IMR-90 (cell line): ENCODE measurements around the gene PIGC. TPM values are rescaled to one million over a fixed set of nuclear protein-coding genes. Genes with fewer than 3 reads are reported as not detected.

Experiments used
- ATAC-seq: fragments of 200-7000 bp; cut with Tn5 transposase; 2 replicates; pipeline ENCODE4 v1.9.1; 2020; ENCODE audit warnings: low read depth, mild to moderate bottlenecking, moderate library complexity
- BruUV-seq: library from RNA; stranded (reverse); fragments of 400-500 nt; replicated peaks from 2 replicates; lab custom pipeline; 2021; lab: Mats Ljungman, UMichigan
- CTCF ChIA-PET: fragments of 300-600 bp; formaldehyde crosslinking; extraction: SDS; loops from one replicate; lab custom pipeline; 2021; ENCODE audit warnings: antibody characterized with exemption; lab: Yijun Ruan, JAX
- POLR2A ChIA-PET: fragments of 300-600 bp; sonication (Branson Sonifier 250); formaldehyde crosslinking; loops from one replicate; lab custom pipeline; 2022; ENCODE audit warnings: antibody characterized with exemption; ENCODE audit not compliant: unreplicated experiment; lab: Charles Lee
- DNase-seq: peaks from one replicate; pipeline ENCODE4 v3.0.0; 2013
- H2AFZ ChIP-seq: replicated peaks from 2 replicates; pipeline ENCODE3; 2013; ENCODE audit warnings: low read length, mild to moderate bottlenecking; ENCODE audit not compliant: poor library complexity
- H2AK5ac ChIP-seq: 2 replicates; pipeline ENCODE4 v1.6.1; 2013; ENCODE audit warnings: low read depth, low read length, inconsistent platforms
- H2AK9ac ChIP-seq: replicated peaks from 2 replicates; pipeline ENCODE3; 2013; ENCODE audit warnings: mild to moderate bottlenecking, low read depth, low read length, moderate library complexity; ENCODE audit not compliant: poor library complexity
- H2BK120ac ChIP-seq: 2 replicates; pipeline ENCODE4 v1.6.1; 2013; ENCODE audit warnings: low read depth, low read length, inconsistent platforms
- H2BK15ac ChIP-seq: 3 replicates; pipeline ENCODE4 v1.6.1; 2013; ENCODE audit warnings: low read depth, low read length, inconsistent platforms
- H2BK20ac ChIP-seq: 2 replicates; pipeline ENCODE4 v1.6.1; 2013; ENCODE audit warnings: low read depth, mild to moderate bottlenecking, inconsistent platforms, low read length, moderate library complexity
- H2BK5ac ChIP-seq: 2 replicates; pipeline ENCODE4 v1.6.1; 2013; ENCODE audit warnings: mild to moderate bottlenecking, low read depth, low read length, inconsistent platforms; ENCODE audit not compliant: poor library complexity, severe bottlenecking
- H3K14ac ChIP-seq: replicated peaks from 2 replicates; pipeline ENCODE4 v1.6.1; 2013; ENCODE audit warnings: low read depth, low read length, inconsistent platforms
- H3K18ac ChIP-seq: 2 replicates; pipeline ENCODE4 v1.6.1; 2013; ENCODE audit warnings: low read depth, low read length, control low read depth
- H3K23ac ChIP-seq: 2 replicates; pipeline ENCODE4 v1.6.1; 2013; ENCODE audit warnings: low read depth, low read length, inconsistent platforms
- H3K27ac ChIP-seq: 2 replicates; pipeline ENCODE4 v1.5.1; 2013; ENCODE audit warnings: mild to moderate bottlenecking, control low read depth, low read length; ENCODE audit not compliant: insufficient read depth
- H3K27me3 ChIP-seq: 2 replicates; pipeline ENCODE4 v1.6.1; 2013; ENCODE audit warnings: low read length; ENCODE audit not compliant: control insufficient read depth, insufficient read depth
- H3K36me3 ChIP-seq: 2 replicates; pipeline ENCODE4 v1.6.1; 2013; ENCODE audit warnings: low read length, mixed read lengths; ENCODE audit not compliant: control insufficient read depth, insufficient read depth
- H3K4ac ChIP-seq: 2 replicates; pipeline ENCODE4 v1.6.1; 2013; ENCODE audit warnings: low read depth, low read length, inconsistent platforms
- H3K4me1 ChIP-seq: 2 replicates; pipeline ENCODE4 v1.6.1; 2013; ENCODE audit warnings: low read length, mixed read lengths; ENCODE audit not compliant: control insufficient read depth, insufficient read depth
- H3K4me2 ChIP-seq: 2 replicates; pipeline ENCODE4 v1.6.1; 2013; ENCODE audit warnings: low read depth, mild to moderate bottlenecking, control low read depth, low read length, moderate library complexity
- H3K4me3 ChIP-seq: 2 replicates; pipeline ENCODE4 v1.5.1; 2013; ENCODE audit warnings: low read depth, mild to moderate bottlenecking, control low read depth, low read length, moderate library complexity; ENCODE audit not compliant: insufficient read depth
- H3K56ac ChIP-seq: 2 replicates; pipeline ENCODE4 v1.6.1; 2013; ENCODE audit warnings: low read length, inconsistent platforms; ENCODE audit not compliant: insufficient read depth; ENCODE audit errors: extremely low read depth
- H3K79me1 ChIP-seq, 2 experiments: 2 replicates each; pipeline ENCODE4 v1.6.1; 2013; ENCODE audit warnings: low read length in 2 of 2, inconsistent platforms in 1 of 2, low read depth in 1 of 2
- H3K9ac ChIP-seq: 2 replicates; pipeline ENCODE4 v1.6.1; 2013; ENCODE audit warnings: low read depth, low read length, control low read depth
- H3K9me1 ChIP-seq: 2 replicates; pipeline ENCODE4 v1.6.1; 2013; ENCODE audit warnings: low read length, inconsistent platforms; ENCODE audit not compliant: insufficient read depth
- H3K9me3 ChIP-seq: 2 replicates; pipeline ENCODE4 v1.6.1; 2013; ENCODE audit warnings: low read length; ENCODE audit not compliant: control insufficient read depth, insufficient read depth
- H4K20me1 ChIP-seq: 2 replicates; pipeline ENCODE4 v1.6.1; 2013; ENCODE audit warnings: low read length, inconsistent platforms; ENCODE audit not compliant: insufficient read depth
- H4K5ac ChIP-seq: 2 replicates; pipeline ENCODE4 v1.6.1; 2013; ENCODE audit warnings: mild to moderate bottlenecking, low read depth, low read length, control low read depth
- H4K8ac ChIP-seq, 2 experiments: 2 replicates each; pipeline ENCODE4 v1.6.1; 2013; ENCODE audit warnings: low read depth in 2 of 2, low read length in 2 of 2, control low read depth in 1 of 2, inconsistent platforms in 1 of 2
- H4K91ac ChIP-seq: 2 replicates; pipeline ENCODE4 v1.6.1; 2013; ENCODE audit warnings: low read depth, low read length, inconsistent platforms; ENCODE audit not compliant: insufficient read depth
- BHLHE40 ChIP-seq: fragments of 150-350 bp; IDR thresholded peaks from 2 replicates; pipeline ENCODE4 v1.6.1; 2016; ENCODE audit warnings: mild to moderate bottlenecking, low read depth, low read length
- CEBPB ChIP-seq: IDR thresholded peaks from 2 replicates; pipeline ENCODE4 v1.6.1; 2012; ENCODE audit warnings: low read depth, low read length, improper control_type of control experiment
- CHD1 ChIP-seq: IDR thresholded peaks from 2 replicates; pipeline ENCODE4 v1.6.1; 2012; ENCODE audit warnings: low read depth, low read length, improper control_type of control experiment
- ELK1 ChIP-seq: fragments of 150-350 bp; IDR thresholded peaks from 2 replicates; pipeline ENCODE4 v1.6.1; 2016; ENCODE audit warnings: low read depth, mild to moderate bottlenecking, low read length, moderate library complexity, borderline replicate concordance
- FOS ChIP-seq: fragments of 150-350 bp; IDR thresholded peaks from 2 replicates; pipeline ENCODE4 v1.6.1; 2016; ENCODE audit warnings: low read depth, low read length
- MAFK ChIP-seq: IDR thresholded peaks from 2 replicates; pipeline ENCODE4 v1.6.1; 2012; ENCODE audit warnings: low read depth, low read length, improper control_type of control experiment
- MAZ ChIP-seq: IDR thresholded peaks from 2 replicates; pipeline ENCODE4 v1.6.1; 2012; ENCODE audit warnings: low read depth, mild to moderate bottlenecking, low read length, improper control_type of control experiment, moderate library complexity, borderline replicate concordance
- MXI1 ChIP-seq: IDR thresholded peaks from 2 replicates; pipeline ENCODE4 v1.6.1; 2012; ENCODE audit warnings: low read depth, mild to moderate bottlenecking, low read length, moderate library complexity, borderline replicate concordance
- NFE2L2 ChIP-seq: fragments of 150-350 bp; IDR thresholded peaks from 2 replicates; pipeline ENCODE4 v1.6.1; 2016; ENCODE audit warnings: low read depth, mild to moderate bottlenecking, low read length
- POLR2A ChIP-seq: IDR thresholded peaks from 2 replicates; pipeline ENCODE4 v1.6.1; 2012; ENCODE audit warnings: mild to moderate bottlenecking, low read depth, low read length
- RAD21 ChIP-seq: IDR thresholded peaks from 2 replicates; pipeline ENCODE4 v1.6.1; 2012; ENCODE audit warnings: low read length, improper control_type of control experiment
- RCOR1 ChIP-seq: IDR thresholded peaks from 2 replicates; pipeline ENCODE4 v1.6.1; 2012; ENCODE audit warnings: mild to moderate bottlenecking, low read length, improper control_type of control experiment; ENCODE audit not compliant: insufficient replicate concordance
- RFX5 ChIP-seq: IDR thresholded peaks from 2 replicates; pipeline ENCODE4 v1.8.0; 2012; ENCODE audit warnings: low read depth, mild to moderate bottlenecking, low read length, moderate library complexity
- SMC3 ChIP-seq: fragments of 150-350 bp; IDR thresholded peaks from 2 replicates; pipeline ENCODE4 v1.6.1; 2016; ENCODE audit warnings: low read depth, mild to moderate bottlenecking, antibody characterized with exemption, low read length, moderate library complexity
- dilution Hi-C: fragments of 300-500 bp; cut with HindIII; formaldehyde crosslinking; loops from one replicate; pipeline ENCODE4 v1.14.3; 2018; ENCODE audit warnings: low sequenced_read_pairs; ENCODE audit not compliant: unreplicated experiment
- in situ Hi-C: fragments of 300-500 bp; cut with MboI; formaldehyde crosslinking; loops from 3 replicates; pipeline ENCODE4 v1.14.3; 2019; ENCODE audit warnings: low sequenced_read_pairs, inconsistent platforms, mixed read lengths
- intact Hi-C: fragments of 100-400 bp; cut with micrococcal nuclease; formaldehyde crosslinking; loops from 2 replicates; pipeline ENCODE4 v1.10.0; 2022
- polyA plus RNA-seq, 3 experiments: library from polyadenylated mRNA; depleted of rRNA; stranded (reverse); fragments of >200 nt; gene quantifications; 2 replicates each; pipeline ENCODE4 v1.2.3, GENCODE V29; 2012; ENCODE audit warnings: low replicate concordance in 1 of 3
- total RNA-seq: library from RNA; depleted of rRNA; stranded (reverse); fragments of >200 nt; gene quantifications from 2 replicates; pipeline ENCODE4 v1.2.3, GENCODE V29; 2012
- TF ChIP-seq, protein P1 (sequence below): conservative IDR thresholded peaks from 2 replicates; pipeline ENCODE4 v1.5.1; 2012; ENCODE audit warnings: mild to moderate bottlenecking, low read depth, low read length, improper control_type of control experiment
- TF ChIP-seq, protein P2 (sequence below): fragments of 150-350 bp; IDR thresholded peaks from 2 replicates; pipeline ENCODE4 v1.6.1; 2017; ENCODE audit warnings: mild to moderate bottlenecking, antibody characterized with exemption, low read length, low read depth

The PIGC gene
- total and polyA plus RNA-seq, 2 of the 4 experiments (the other 2 are of a cell fraction): 14.9 to 15.8 TPM

GRCh38 chr1:172405912-172406311, 38.0 kb downstream of the PIGC start:
- no peak for ATAC-seq
- CTCF ChIA-PET: interaction anchor here (0.7 kb wide), 1 partner anchor 315 kb away, joined by 9 read pairs; no protein-coding TSS in a partner anchor

More at GRCh38 chr1:172405912-172406311, 38.0 kb downstream of the PIGC start:
- no TSS peak for BruUV-seq
- Histone ChIP-seq H3K23ac (no peak overlapping the region), H3K4me3 (no peak overlapping the region), H2BK20ac (no peak overlapping the region), H2BK5ac (no peak overlapping the region), H4K5ac (no peak overlapping the region), H3K4me1 (no peaks in the 10 kb centered on the region), H3K18ac (no peak overlapping the region), H3K14ac (no peak overlapping the region), H3K9ac (no peak overlapping the region), H3K9me3 (no peaks in the 10 kb centered on the region), H3K9me1 (no peaks in the 10 kb centered on the region), H4K20me1 (no peaks in the 10 kb centered on the region), H4K8ac (no peak overlapping the region), H3K56ac (no peak overlapping the region), H3K27ac (no peak overlapping the region), H3K79me1 (no peaks in the 10 kb centered on the region), H2BK120ac (no peak overlapping the region), H2AFZ (no peak overlapping the region), H3K36me3 (no peaks in the 10 kb centered on the region), H2AK5ac (no peak overlapping the region), H2AK9ac (no peak overlapping the region), H4K91ac (no peak overlapping the region), H2BK15ac (no peak overlapping the region), H3K4me2 (no peak overlapping the region), H3K4ac (no peak overlapping the region), H3K27me3 (no peaks in the 10 kb centered on the region)
- dilution Hi-C loops (no loop called here), in situ Hi-C loops (loop anchor here (25.0 kb wide), 1 partner anchor 594 kb away; no protein-coding TSS in a partner anchor), intact Hi-C loops (no loop called here)
- TF ChIP-seq BHLHE40 (no peak), ELK1 (no peak), CEBPB (no peak), MAFK (no peak), FOS (no peak), RFX5 (no peak), RAD21 (no peak), NFE2L2 (no peak), POLR2A (no peak), MXI1 (no peak), MAZ (no peak), CHD1 (no peak), SMC3 (no peak), RCOR1 (no peak)
- TF ChIP-seq, protein P1, sequence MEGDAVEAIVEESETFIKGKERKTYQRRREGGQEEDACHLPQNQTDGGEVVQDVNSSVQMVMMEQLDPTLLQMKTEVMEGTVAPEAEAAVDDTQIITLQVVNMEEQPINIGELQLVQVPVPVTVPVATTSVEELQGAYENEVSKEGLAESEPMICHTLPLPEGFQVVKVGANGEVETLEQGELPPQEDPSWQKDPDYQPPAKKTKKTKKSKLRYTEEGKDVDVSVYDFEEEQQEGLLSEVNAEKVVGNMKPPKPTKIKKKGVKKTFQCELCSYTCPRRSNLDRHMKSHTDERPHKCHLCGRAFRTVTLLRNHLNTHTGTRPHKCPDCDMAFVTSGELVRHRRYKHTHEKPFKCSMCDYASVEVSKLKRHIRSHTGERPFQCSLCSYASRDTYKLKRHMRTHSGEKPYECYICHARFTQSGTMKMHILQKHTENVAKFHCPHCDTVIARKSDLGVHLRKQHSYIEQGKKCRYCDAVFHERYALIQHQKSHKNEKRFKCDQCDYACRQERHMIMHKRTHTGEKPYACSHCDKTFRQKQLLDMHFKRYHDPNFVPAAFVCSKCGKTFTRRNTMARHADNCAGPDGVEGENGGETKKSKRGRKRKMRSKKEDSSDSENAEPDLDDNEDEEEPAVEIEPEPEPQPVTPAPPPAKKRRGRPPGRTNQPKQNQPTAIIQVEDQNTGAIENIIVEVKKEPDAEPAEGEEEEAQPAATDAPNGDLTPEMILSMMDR: no peak
- TF ChIP-seq, protein P2, sequence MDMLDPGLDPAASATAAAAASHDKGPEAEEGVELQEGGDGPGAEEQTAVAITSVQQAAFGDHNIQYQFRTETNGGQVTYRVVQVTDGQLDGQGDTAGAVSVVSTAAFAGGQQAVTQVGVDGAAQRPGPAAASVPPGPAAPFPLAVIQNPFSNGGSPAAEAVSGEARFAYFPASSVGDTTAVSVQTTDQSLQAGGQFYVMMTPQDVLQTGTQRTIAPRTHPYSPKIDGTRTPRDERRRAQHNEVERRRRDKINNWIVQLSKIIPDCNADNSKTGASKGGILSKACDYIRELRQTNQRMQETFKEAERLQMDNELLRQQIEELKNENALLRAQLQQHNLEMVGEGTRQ: no peak
- POLR2A ChIA-PET: no interaction called here
- no peak for DNase-seq
